Nephron progenitor cell (in vitro differentiated cells): ENCODE measurements around the gene MGMT.

Experiments used
- DNase-seq: peaks from one replicate; pipeline ENCODE4 v3.0.0; 2021
- H3K27ac Mint-ChIP-seq: 2 replicates; pipeline ENCODE4 v1.8.0; 2021; ENCODE audit warnings: mild to moderate bottlenecking, moderate library complexity, mixed read lengths
- H3K27me3 Mint-ChIP-seq: 2 replicates; pipeline ENCODE4 v1.8.0; 2021; ENCODE audit warnings: mild to moderate bottlenecking, low read depth, mixed read lengths; ENCODE audit not compliant: poor library complexity
- H3K36me3 Mint-ChIP-seq: 2 replicates; pipeline ENCODE4 v1.8.0; 2021; ENCODE audit warnings: low read depth, mixed read lengths
- H3K4me1 Mint-ChIP-seq: 2 replicates; pipeline ENCODE4 v1.8.0; 2021; ENCODE audit warnings: mixed read lengths
- H3K4me3 Mint-ChIP-seq: 2 replicates; pipeline ENCODE4 v1.8.0; 2021; ENCODE audit warnings: mild to moderate bottlenecking, moderate library complexity, mixed read lengths
- H3K9me3 Mint-ChIP-seq: 2 replicates; pipeline ENCODE4 v1.8.0; 2021; ENCODE audit warnings: mild to moderate bottlenecking, moderate library complexity, mixed read lengths
- CTCF ChIP-seq: fragments of 200-600 bp; sonication (generic); IDR thresholded peaks from 2 replicates; pipeline ENCODE4 v1.5.0; 2021; ENCODE audit warnings: antibody characterized with exemption

Gene MGMT

GRCh38 chr10:129706081-129706480 is 239.0 kb downstream of the MGMT start:
- DNase-seq: no peak
- TF ChIP-seq CTCF: no peak
- H3K27me3 Mint-ChIP-seq: peaks cover 7% of the 10 kb centered on the region
- H3K4me1 Mint-ChIP-seq: peaks cover 29% of the 10 kb centered on the region
- H3K9me3 Mint-ChIP-seq: no peaks in the 10 kb centered on the region
- H3K27ac Mint-ChIP-seq: no peak overlapping the region
- peaks cover 7% of the 10 kb centered on the region for H3K36me3 Mint-ChIP-seq
- H3K4me3 Mint-ChIP-seq: no peak overlapping the region

- Mint-ChIP-seq H3K27ac (no peak overlapping the region), H3K36me3 (peaks cover 2% of the 10 kb centered on the region), H3K4me1 (peaks cover 29% of the 10 kb centered on the region), H3K27me3 (peaks cover 7% of the 10 kb centered on the region), H3K4me3 (no peak overlapping the region), H3K9me3 (no peaks in the 10 kb centered on the region)
- TF ChIP-seq CTCF: no peak
- DNase-seq: no peak
These were observed 239.5 kb downstream of the MGMT start for GRCh38 chr10:129706523-129706922.

GRCh38 chr10:129707406-129708388 is 240.7 kb downstream of the MGMT start:
- H3K4me3 Mint-ChIP-seq: no peak overlapping the region

GRCh38 chr10:129709101-129709500 is 242.1 kb downstream of the MGMT start:
- Mint-ChIP-seq H3K27ac (no peak overlapping the region), H3K4me1 (peaks cover 14% of the 10 kb centered on the region), H3K27me3 (peaks cover 6% of the 10 kb centered on the region), H3K9me3 (no peaks in the 10 kb centered on the region), H3K36me3 (no peaks in the 10 kb centered on the region), H3K4me3 (no peak overlapping the region)
- DNase-seq: no peak
- TF ChIP-seq CTCF: no peak

More at GRCh38 chr10:129707406-129708388, 240.7 kb downstream of the MGMT start:
- Mint-ChIP-seq H3K9me3 (no peaks in the 10 kb centered on the region), H3K4me1 (peaks cover 28% of the 10 kb centered on the region), H3K27me3 (peaks cover 7% of the 10 kb centered on the region), H3K27ac (peak overlapping the region; percentile 83), H3K36me3 (no peaks in the 10 kb centered on the region)
- DNase-seq: no peak
- TF ChIP-seq CTCF: no peak

GRCh38 chr10:129709627-129710509 is 242.8 kb downstream of the MGMT start:
- no peak for DNase-seq
- no peak for TF ChIP-seq CTCF
- Mint-ChIP-seq H3K27ac (no peak overlapping the region), H3K9me3 (no peaks in the 10 kb centered on the region), H3K27me3 (peaks cover 6% of the 10 kb centered on the region), H3K36me3 (no peaks in the 10 kb centered on the region), H3K4me1 (peaks cover 7% of the 10 kb centered on the region), H3K4me3 (no peak overlapping the region)
